ENCODE data around the gene RAB8B. TPM values are rescaled to one million over a fixed set of nuclear protein-coding genes. Genes with fewer than 3 reads are reported as not detected.

RAB8B gene
- total RNA-seq, 4 donors from 2014 or later, result 7.2 to 33.4 (median 14.3) TPM

- TF ChIP-seq CTCF (IDR thresholded peaks at IDR 0.05 in 4 of 5, conservative IDR thresholded peaks at IDR 0.05 in 1 of 5) (no peak), POLR2A (IDR thresholded peaks at IDR 0.05) (no peak)
- Histone ChIP-seq H3K27ac (no peak overlapping the region), H3K36me3 (no peaks in the 10 kb centered on the region), H3K4me1 (peaks cover 0 to 13% of the 10 kb centered on the region in 2 donors), H3K9me3 (no peaks in the 10 kb centered on the region), H3K4me3 (no peak overlapping the region), H3K27me3 (no peaks in the 10 kb centered on the region)
- ATAC-seq (no peak), DNase-seq (no peak)
- in situ Hi-C loops (cut with MboI; ENCODE audit: low sequenced_read_pairs in 4 of 4) (no loop called here), intact Hi-C loops (cut with DNase I; ENCODE audit: low total_unique reads) (no loop called here)
These were observed 21.0 kb downstream of the RAB8B start for GRCh38 chr15:63210151-63211091.

- in situ Hi-C loops (cut with MboI; ENCODE audit: low sequenced_read_pairs in 4 of 4), result no loop called here
- intact Hi-C loops (cut with DNase I; ENCODE audit: low total_unique reads), result no loop called here
- no peaks in the 10 kb centered on the region for H3K27me3 ChIP-seq
- no peak for ATAC-seq
- H3K9me3 ChIP-seq, result no peaks in the 10 kb centered on the region
- no peak for DNase-seq
- H3K4me3 ChIP-seq, result no peak overlapping the region
- TF ChIP-seq CTCF (IDR thresholded peaks at IDR 0.05 in 4 of 5, conservative IDR thresholded peaks at IDR 0.05 in 1 of 5) (no peak), POLR2A (IDR thresholded peaks at IDR 0.05) (no peak)
- H3K36me3 ChIP-seq, result no peaks in the 10 kb centered on the region
- no peak overlapping the region for H3K27ac ChIP-seq
- peaks cover 0 to 13% of the 10 kb centered on the region in 2 donors for H3K4me1 ChIP-seq
These were observed 21.7 kb downstream of the RAB8B start for GRCh38 chr15:63211092-63211490.

- ATAC-seq (no peak), DNase-seq (no peak)
- TF ChIP-seq CTCF (IDR thresholded peaks at IDR 0.05 in 4 of 5, conservative IDR thresholded peaks at IDR 0.05 in 1 of 5) (no peak), POLR2A (IDR thresholded peaks at IDR 0.05) (no peak)
- Histone ChIP-seq H3K36me3 (no peaks in the 10 kb centered on the region), H3K9me3 (no peaks in the 10 kb centered on the region), H3K4me3 (no peak overlapping the region), H3K27ac (no peak overlapping the region), H3K4me1 (peaks cover 0 to 13% of the 10 kb centered on the region in 2 donors), H3K27me3 (no peaks in the 10 kb centered on the region)
- in situ Hi-C loops (cut with MboI; ENCODE audit: low sequenced_read_pairs in 4 of 4), result no loop called here
- intact Hi-C loops (cut with DNase I; ENCODE audit: low total_unique reads), result no loop called here
These were observed 22.1 kb downstream of the RAB8B start for GRCh38 chr15:63211549-63211948.

GRCh38 chr15:63212050-63213004 lies 22.9 kb downstream of the RAB8B start:
- peaks cover 0 to 13% of the 10 kb centered on the region in 2 donors for H3K4me1 ChIP-seq

More at GRCh38 chr15:63212050-63213004, 22.9 kb downstream of the RAB8B start:
- Histone ChIP-seq H3K36me3 (no peaks in the 10 kb centered on the region), H3K27ac (peak overlapping the region in 2 of 4 donors; percentile 36 to 39), H3K27me3 (no peaks in the 10 kb centered on the region), H3K9me3 (no peaks in the 10 kb centered on the region), H3K4me3 (no peak overlapping the region)
- DNase-seq, result no peak
- intact Hi-C loops (cut with DNase I; ENCODE audit: low total_unique reads) (no loop called here), in situ Hi-C loops (cut with MboI; ENCODE audit: low sequenced_read_pairs in 4 of 4) (no loop called here)
- TF ChIP-seq CTCF (IDR thresholded peaks at IDR 0.05 in 4 of 5, conservative IDR thresholded peaks at IDR 0.05 in 1 of 5) (no peak), POLR2A (IDR thresholded peaks at IDR 0.05) (no peak)
- ATAC-seq, result peak in 1 of 2 donors; percentile 64
